Measurements from ENCODE around the gene PIWIL4. TPM values are rescaled to one million over a fixed set of nuclear protein-coding genes. Genes with fewer than 3 reads are reported as not detected.

The PIWIL4 gene
- total and polyA plus RNA-seq, 9 of the 15 experiments (the other 6 are each of a cell fraction or from before 2014, with no cell fraction given): 6.3 to 17.0 (median 10.8) TPM

DNA sequence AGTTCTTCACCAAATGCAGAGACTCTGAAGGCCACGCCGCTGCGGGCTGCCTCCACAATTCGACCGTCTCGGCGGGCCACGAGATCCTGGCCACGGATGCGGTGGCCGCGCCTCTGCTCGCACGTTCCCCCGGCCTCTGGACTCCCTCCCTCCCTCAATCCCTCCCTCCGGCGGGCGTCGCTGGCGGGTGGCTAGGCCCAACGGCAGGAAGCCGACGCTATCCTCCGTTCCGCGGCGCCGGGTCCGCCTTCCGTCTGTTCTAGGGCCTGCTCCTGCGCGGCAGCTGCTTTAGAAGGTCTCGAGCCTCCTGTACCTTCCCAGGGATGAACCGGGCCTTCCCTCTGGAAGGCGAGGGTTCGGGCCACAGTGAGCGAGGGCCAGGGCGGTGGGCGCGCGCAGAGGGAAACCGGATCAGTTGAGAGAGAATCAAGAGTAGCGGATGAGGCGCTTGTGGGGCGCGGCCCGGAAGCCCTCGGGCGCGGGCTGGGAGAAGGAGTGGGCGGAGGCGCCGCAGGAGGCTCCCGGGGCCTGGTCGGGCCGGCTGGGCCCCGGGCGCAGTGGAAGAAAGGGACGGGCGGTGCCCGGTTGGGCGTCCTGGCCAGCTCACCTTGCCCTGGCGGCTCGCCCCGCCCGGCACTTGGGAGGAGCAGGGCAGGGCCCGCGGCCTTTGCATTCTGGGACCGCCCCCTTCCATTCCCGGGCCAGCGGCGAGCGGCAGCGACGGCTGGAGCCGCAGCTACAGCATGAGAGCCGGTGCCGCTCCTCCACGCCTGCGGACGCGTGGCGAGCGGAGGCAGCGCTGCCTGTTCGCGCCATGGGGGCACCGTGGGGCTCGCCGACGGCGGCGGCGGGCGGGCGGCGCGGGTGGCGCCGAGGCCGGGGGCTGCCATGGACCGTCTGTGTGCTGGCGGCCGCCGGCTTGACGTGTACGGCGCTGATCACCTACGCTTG, 23.2 kb upstream of the PIWIL4 start, which contains the start of gene FUT4 (continued):
- TF ChIP-seq, protein P1, sequence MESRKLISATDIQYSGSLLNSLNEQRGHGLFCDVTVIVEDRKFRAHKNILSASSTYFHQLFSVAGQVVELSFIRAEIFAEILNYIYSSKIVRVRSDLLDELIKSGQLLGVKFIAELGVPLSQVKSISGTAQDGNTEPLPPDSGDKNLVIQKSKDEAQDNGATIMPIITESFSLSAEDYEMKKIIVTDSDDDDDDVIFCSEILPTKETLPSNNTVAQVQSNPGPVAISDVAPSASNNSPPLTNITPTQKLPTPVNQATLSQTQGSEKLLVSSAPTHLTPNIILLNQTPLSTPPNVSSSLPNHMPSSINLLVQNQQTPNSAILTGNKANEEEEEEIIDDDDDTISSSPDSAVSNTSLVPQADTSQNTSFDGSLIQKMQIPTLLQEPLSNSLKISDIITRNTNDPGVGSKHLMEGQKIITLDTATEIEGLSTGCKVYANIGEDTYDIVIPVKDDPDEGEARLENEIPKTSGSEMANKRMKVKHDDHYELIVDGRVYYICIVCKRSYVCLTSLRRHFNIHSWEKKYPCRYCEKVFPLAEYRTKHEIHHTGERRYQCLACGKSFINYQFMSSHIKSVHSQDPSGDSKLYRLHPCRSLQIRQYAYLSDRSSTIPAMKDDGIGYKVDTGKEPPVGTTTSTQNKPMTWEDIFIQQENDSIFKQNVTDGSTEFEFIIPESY (CRISPR knock-in tag; IDR thresholded peaks at IDR 0.05): peak; percentile 2; the same call in 1 of the 2 replicates
- TF ChIP-seq NFE2L1 (tag; IDR thresholded peaks at IDR 0.05; ENCODE audit: borderline replicate concordance, low read depth): no peak
- TF ChIP-seq, protein P2, sequence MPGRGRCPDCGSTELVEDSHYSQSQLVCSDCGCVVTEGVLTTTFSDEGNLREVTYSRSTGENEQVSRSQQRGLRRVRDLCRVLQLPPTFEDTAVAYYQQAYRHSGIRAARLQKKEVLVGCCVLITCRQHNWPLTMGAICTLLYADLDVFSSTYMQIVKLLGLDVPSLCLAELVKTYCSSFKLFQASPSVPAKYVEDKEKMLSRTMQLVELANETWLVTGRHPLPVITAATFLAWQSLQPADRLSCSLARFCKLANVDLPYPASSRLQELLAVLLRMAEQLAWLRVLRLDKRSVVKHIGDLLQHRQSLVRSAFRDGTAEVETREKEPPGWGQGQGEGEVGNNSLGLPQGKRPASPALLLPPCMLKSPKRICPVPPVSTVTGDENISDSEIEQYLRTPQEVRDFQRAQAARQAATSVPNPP (IDR thresholded peaks at IDR 0.05; ENCODE audit: borderline replicate concordance, insufficient read depth, insufficient read length): no peak
- TF ChIP-seq KLF1 (tag; IDR thresholded peaks at IDR 0.05): peak; percentile 77
- TF ChIP-seq, protein P3, sequence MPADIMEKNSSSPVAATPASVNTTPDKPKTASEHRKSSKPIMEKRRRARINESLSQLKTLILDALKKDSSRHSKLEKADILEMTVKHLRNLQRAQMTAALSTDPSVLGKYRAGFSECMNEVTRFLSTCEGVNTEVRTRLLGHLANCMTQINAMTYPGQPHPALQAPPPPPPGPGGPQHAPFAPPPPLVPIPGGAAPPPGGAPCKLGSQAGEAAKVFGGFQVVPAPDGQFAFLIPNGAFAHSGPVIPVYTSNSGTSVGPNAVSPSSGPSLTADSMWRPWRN (IDR thresholded peaks at IDR 0.05; ENCODE audit: low read depth): no peak
- TF ChIP-seq, protein P4, sequence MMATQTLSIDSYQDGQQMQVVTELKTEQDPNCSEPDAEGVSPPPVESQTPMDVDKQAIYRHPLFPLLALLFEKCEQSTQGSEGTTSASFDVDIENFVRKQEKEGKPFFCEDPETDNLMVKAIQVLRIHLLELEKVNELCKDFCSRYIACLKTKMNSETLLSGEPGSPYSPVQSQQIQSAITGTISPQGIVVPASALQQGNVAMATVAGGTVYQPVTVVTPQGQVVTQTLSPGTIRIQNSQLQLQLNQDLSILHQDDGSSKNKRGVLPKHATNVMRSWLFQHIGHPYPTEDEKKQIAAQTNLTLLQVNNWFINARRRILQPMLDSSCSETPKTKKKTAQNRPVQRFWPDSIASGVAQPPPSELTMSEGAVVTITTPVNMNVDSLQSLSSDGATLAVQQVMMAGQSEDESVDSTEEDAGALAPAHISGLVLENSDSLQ (IDR thresholded peaks at IDR 0.05): peak; percentile 13; the same call in 1 of the 2 replicates
- no peak for TF ChIP-seq TRIM28 (IDR thresholded peaks at IDR 0.05)
- TF ChIP-seq, protein P5, sequence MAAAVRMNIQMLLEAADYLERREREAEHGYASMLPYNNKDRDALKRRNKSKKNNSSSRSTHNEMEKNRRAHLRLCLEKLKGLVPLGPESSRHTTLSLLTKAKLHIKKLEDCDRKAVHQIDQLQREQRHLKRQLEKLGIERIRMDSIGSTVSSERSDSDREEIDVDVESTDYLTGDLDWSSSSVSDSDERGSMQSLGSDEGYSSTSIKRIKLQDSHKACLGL (CRISPR knock-in tag; IDR thresholded peaks at IDR 0.05; ENCODE audit: borderline replicate concordance, poor library complexity, severe bottlenecking): no peak
- TF ChIP-seq ZNF644 (tag; IDR thresholded peaks at IDR 0.05; ENCODE audit: low read depth): no peak
